ENCODE measurements around the gene PRSS2. TPM values are rescaled to one million over a fixed set of nuclear protein-coding genes. Genes with fewer than 3 reads are reported as not detected.

Gene PRSS2
- total and polyA plus RNA-seq, 9 of the 15 experiments (the other 6 are each of a cell fraction or from before 2014, with no cell fraction given): 1.3 to 23.9 (median 3.8) TPM

- TF ChIP-seq RREB1 (CRISPR knock-in tag; IDR thresholded peaks at IDR 0.05) (no peak), HDAC1 (IDR thresholded peaks at IDR 0.05) (no peak), NEUROD1 (IDR thresholded peaks at IDR 0.05; ENCODE audit: borderline replicate concordance, low read depth, low read length, partially characterized antibody) (no peak), RNF219 (CRISPR knock-in tag; IDR thresholded peaks at IDR 0.05) (no peak), L3MBTL2 (IDR thresholded peaks at IDR 0.05) (no peak), DACH1 (IDR thresholded peaks at IDR 0.05; ENCODE audit: partially characterized antibody) (no peak), ZBTB9 (CRISPR knock-in tag; IDR thresholded peaks at IDR 0.05) (no peak)
Observed at GRCh38 chr7:142802301-142802700, 31.5 kb downstream of the PRSS2 start (continued).

All from K562 (cell line).